GM19463 (cell line): Measurements from ENCODE around the gene AKT3.

Experiments used
- ATAC-seq: cut with Tn5 transposase; IDR thresholded peaks from one replicate; pipeline ENCODE4 v1.9.1; 2021; ENCODE audit warnings: mild to moderate bottlenecking, moderate library complexity; ENCODE audit not compliant: unreplicated experiment

AKT3 gene

DNA sequence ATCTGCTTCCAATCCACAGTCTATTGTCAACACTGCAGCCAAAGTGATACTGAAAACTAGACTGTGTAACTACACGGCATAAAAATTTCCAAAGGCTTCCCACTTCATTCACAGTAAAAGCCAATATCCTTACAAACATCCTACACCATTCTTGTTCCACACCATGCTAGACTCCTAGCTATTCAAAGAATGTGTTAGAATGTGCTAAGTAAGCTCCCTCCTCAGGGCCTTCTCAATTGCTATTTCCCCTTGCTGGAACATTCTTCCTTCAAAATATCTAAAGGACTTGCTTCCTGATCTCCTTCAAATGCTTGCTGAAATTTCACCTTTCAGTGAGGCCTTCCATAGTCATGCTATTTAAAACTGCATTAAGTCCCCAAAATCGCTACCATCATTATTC, 228.1 kb downstream of the AKT3 start:
- ATAC-seq = no peak

- no peak for ATAC-seq
Measured at GRCh38 chr1:243620096-243620495, 229.9 kb downstream of the AKT3 start.

GRCh38 chr1:243609698-243610097, 240.3 kb downstream of the AKT3 start:
- no peak for ATAC-seq

GRCh38 chr1:243605604-243606003, 244.4 kb downstream of the AKT3 start:
- no peak for ATAC-seq

- ATAC-seq = no peak
Measured at GRCh38 chr1:243601720-243602119, 248.3 kb downstream of the AKT3 start.

- ATAC-seq = peak; percentile 31
Measured at GRCh38 chr1:243598433-243598832, 251.6 kb downstream of the AKT3 start.

GRCh38 chr1:243597383-243597782, 252.7 kb downstream of the AKT3 start:
- no peak for ATAC-seq

DNA sequence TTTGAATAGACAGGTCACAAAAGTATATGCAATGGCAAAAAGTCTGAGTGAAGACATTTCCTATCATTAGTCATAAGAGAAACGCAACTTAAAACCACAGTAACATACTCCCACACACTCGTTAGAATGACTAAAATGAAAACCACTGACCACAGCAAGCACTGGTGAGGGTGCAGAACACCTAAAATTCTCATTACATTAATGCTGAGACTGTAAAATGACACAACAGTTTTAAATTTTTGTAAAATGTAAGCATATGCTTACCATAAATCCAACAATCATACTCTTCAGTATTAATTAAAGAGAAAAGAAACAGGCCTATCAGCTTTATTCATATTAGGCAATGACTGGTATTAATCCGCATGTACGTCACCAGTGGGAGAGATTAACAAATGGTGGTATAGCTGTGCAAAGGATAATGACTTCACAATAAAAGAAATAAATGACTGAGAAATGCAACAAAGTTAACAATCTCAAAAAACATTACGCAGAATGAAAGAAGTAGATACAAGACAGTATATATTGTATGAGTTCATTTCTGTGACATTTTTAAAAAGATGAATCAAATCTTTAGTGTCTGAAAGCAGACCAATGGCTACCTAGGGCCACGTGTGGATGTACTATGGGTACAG, 253.5 kb downstream of the AKT3 start:
- peak; percentile 98 for ATAC-seq

GRCh38 chr1:243595527-243596210, 254.4 kb downstream of the AKT3 start:
- ATAC-seq = no peak

DNA sequence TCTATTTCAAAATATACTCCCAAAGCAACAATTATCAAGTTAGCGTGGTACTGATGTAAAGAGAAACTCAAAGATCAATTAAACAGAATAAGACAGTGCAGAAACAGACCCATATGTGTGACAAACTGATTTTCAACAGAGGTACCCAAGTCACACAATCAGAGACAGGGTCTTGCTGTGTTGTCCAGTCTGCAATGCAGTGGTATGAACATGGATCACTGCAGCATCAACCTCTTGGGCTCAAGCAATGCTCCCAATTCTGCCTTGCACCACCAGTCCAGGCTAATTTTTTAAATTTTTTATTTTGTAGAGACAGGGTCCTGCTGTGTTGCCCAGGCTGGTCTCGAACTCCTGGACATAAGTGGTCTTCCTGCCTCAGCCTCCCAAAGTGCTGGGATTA, 255.6 kb downstream of the AKT3 start:
- ATAC-seq = no peak

DNA sequence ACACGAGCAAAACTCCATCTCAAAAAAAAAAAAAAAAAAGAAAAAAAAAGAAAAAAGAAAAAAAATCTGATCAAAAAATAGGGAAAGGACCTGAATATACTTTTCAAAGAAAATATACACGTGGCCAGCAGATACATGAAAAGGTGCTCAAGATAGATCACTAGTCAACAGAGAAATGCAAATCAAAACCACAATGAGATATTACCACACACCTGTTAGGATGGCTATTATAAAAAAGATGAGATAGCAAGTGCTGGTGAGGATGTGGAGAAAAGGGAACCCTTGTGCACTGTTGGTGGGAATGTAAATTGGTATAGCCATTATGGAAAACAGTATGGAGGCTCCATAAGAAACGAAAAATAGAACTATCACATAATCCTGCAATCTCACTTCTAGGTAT, 260.8 kb downstream of the AKT3 start:
- peak; percentile 64 for ATAC-seq

- peak; percentile 90 for ATAC-seq
Measured at GRCh38 chr1:243587823-243588560, 262.1 kb downstream of the AKT3 start.

GRCh38 chr1:243587285-243587684, 262.8 kb downstream of the AKT3 start:
- ATAC-seq = no peak

DNA sequence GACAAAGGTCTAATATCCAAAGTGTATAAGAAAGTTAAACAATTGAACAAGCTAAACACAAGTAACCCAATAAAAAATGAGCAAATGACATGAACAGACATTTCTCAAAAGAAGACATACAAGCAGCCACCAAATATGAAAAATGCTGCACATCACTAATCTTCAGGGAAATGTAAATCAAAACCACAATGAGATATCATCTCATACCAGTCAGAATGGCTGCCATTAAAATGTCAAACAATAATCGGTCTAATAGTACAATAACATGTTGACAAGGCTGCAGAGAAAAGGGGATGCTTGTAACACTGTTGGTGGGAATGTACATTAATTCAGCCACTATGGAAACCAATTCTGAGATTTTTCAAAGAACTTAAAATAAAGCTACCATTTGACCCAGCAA, 264.1 kb downstream of the AKT3 start:
- no peak for ATAC-seq

- ATAC-seq = no peak
Measured at GRCh38 chr1:243582326-243582725, 267.7 kb downstream of the AKT3 start.

DNA sequence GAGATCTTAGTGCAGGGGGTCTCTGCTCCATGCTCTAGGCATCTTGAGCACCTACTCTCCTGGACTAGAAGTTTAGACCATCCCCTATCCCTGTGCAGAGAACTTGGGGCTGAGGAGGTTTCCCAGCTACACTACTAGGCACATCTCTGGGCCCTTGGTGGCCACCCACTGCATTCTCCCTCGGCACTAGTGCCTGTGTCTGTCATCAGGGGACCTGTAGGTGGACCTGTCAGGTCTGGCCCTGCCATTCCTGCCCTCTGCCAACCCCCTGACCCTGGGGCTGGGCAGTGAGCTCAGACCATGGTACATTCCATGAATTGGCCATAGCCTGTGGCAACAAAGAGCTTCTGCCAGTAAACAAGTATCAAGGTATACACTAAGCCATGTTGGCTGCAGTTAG, 269.1 kb downstream of the AKT3 start:
- ATAC-seq = no peak

DNA sequence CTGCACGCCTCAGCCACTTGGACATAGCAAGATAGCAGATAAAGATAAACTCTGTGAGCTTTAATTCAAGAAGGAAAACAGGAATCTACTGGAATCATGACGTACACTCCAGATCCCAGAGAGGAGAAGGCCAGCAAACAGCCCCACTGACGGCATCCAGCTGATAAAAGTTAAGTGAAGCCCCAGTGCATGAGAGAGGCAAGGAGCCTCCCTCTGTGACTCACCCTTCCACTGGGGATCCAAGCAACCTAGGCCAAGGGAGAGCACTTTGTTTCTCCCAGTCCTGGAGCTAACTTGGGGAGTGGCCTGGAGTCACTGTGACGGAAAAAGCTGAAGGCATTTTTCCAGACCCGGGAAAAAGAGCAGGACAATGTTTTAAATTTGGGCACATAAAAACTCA, 270.0 kb downstream of the AKT3 start:
- ATAC-seq = no peak

DNA sequence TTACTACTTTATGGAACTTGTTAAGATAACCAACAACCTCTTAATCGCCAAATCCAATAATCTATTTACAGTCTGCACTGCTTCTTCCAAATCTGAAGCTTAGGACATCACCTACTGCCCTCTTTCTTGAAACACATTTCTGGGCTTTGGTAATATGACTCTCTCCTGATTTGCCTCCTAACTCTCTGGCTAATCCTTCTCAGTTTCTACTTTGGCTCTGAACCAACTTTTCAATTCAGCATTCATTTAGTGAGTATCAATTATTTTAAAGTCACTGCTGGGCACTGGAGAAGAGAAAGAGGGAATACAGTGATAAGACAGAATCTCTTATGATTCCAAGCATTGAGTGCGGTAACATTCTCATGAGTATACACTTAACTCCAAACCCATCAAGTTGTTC, 275.0 kb downstream of the AKT3 start:
- no peak for ATAC-seq

GRCh38 chr1:243572940-243573339, 277.1 kb downstream of the AKT3 start:
- ATAC-seq = no peak

GRCh38 chr1:243568793-243569192, 281.2 kb downstream of the AKT3 start:
- no peak for ATAC-seq

GRCh38 chr1:243564814-243565213, 285.2 kb downstream of the AKT3 start:
- ATAC-seq = no peak

GRCh38 chr1:243563732-243564131, 286.3 kb downstream of the AKT3 start:
- no peak for ATAC-seq
